Endothelial cell of umbilical vein (primary cell): Measurements from ENCODE around the gene CRIM1. TPM values are rescaled to one million over a fixed set of nuclear protein-coding genes. Genes with fewer than 3 reads are reported as not detected.

ENCODE experiments used
- BruUV-seq: library from RNA; stranded (reverse); fragments of 400-500 nt; replicated peaks from 2 replicates; lab custom pipeline; 2021; lab: Mats Ljungman, UMichigan
- CTCF ChIA-PET: fragments of 300-600, 350-600 bp; sonication (Branson Sonifier 250); formaldehyde crosslinking; loops from one replicate; lab custom pipeline; 2021; ENCODE audit warnings: antibody characterized with exemption, inconsistent platforms; lab: Charles Lee
- POLR2A ChIA-PET: fragments of 300-600, 350-600 bp; sonication (Branson Sonifier 250); formaldehyde crosslinking; loops from one replicate; lab custom pipeline; 2021; ENCODE audit warnings: antibody characterized with exemption, inconsistent platforms; lab: Charles Lee
- DNase-seq: peaks from one replicate; pipeline ENCODE4 v3.0.0-alpha.2; 2011; ENCODE audit warnings: low read depth, low spot score
- FAIRE-seq: peaks from 2 replicates; lab custom pipeline; 2011; peaks lifted over from hg19 to GRCh38; lab: Jason Lieb, UNC
- H2AFZ ChIP-seq: 2 replicates; pipeline ENCODE4 v1.6.0; 2012; ENCODE audit warnings: low read depth, low read length, control low read depth, inconsistent platforms
- H3K27ac ChIP-seq: 2 replicates; pipeline ENCODE4 v1.5.1; 2011; ENCODE audit warnings: low read depth, mild to moderate bottlenecking, control low read depth, low read length, moderate library complexity; ENCODE audit not compliant: insufficient read depth
- H3K27me3 ChIP-seq, 2 experiments: 2 replicates each; pipeline versions ENCODE4 v1.6.0 to v1.6.1; 2011; ENCODE audit warnings: low read length in 2 of 2, mixed read lengths in 1 of 2; ENCODE audit not compliant: control insufficient read depth in 2 of 2, insufficient read depth in 2 of 2
- H3K36me3 ChIP-seq, 2 experiments: 2 replicates in 1 of 2; 3 replicates in 1 of 2; pipeline ENCODE4 v1.5.1; 2011; ENCODE audit warnings: low read length in 2 of 2, mild to moderate bottlenecking in 1 of 2, moderate library complexity in 1 of 2; ENCODE audit not compliant: control insufficient read depth in 2 of 2, insufficient read depth in 2 of 2; ENCODE audit errors: extremely low read depth in 1 of 2
- H3K4me1 ChIP-seq: 3 replicates; pipeline ENCODE4 v1.5.1; 2011; ENCODE audit warnings: mild to moderate bottlenecking, low read length; ENCODE audit not compliant: control insufficient read depth, insufficient read depth; ENCODE audit errors: extremely low read depth
- H3K4me2 ChIP-seq: 2 replicates; pipeline ENCODE4 v1.6.1; 2011; ENCODE audit warnings: low read length, control low read depth, mixed read lengths; ENCODE audit not compliant: insufficient read depth
- H3K4me3 ChIP-seq, 3 experiments: fragments of 200-600 bp in 1 of 3; sonication (generic), shearing (Covaris generic) in 1 of 3; replicated peaks in 1 of 3; 2 replicates each; pipeline ENCODE4 v1.5.1; 2011 to 2016; ENCODE audit warnings: control low read depth in 3 of 3, low read length in 3 of 3, mild to moderate bottlenecking in 2 of 3, inconsistent platforms in 1 of 3, low read depth in 1 of 3, moderate library complexity in 1 of 3; ENCODE audit not compliant: insufficient read depth in 1 of 3
- H3K79me2 ChIP-seq: 2 replicates; pipeline ENCODE4 v1.6.0; 2012; ENCODE audit warnings: low read length, inconsistent platforms; ENCODE audit not compliant: control insufficient read depth, insufficient read depth
- H3K9ac ChIP-seq: replicated peaks from 2 replicates; pipeline ENCODE3; 2011; ENCODE audit warnings: low read length, control low read depth; ENCODE audit not compliant: insufficient read depth; ENCODE audit errors: extremely low read depth
- H3K9me1 ChIP-seq: replicated peaks from 3 replicates; pipeline ENCODE4 v1.6.0; 2011; ENCODE audit warnings: mild to moderate bottlenecking, low read length; ENCODE audit not compliant: control insufficient read depth, insufficient read depth; ENCODE audit errors: extremely low read depth
- H3K9me3 ChIP-seq: replicated peaks from 2 replicates; pipeline ENCODE4 v1.5.1; 2012; ENCODE audit warnings: low read length, inconsistent platforms; ENCODE audit not compliant: control insufficient read depth, insufficient read depth
- H4K20me1 ChIP-seq: replicated peaks from 2 replicates; pipeline ENCODE3; 2011; ENCODE audit warnings: mild to moderate bottlenecking, low read length; ENCODE audit not compliant: control insufficient read depth, insufficient read depth; ENCODE audit errors: extremely low read depth
- EZH2 ChIP-seq: IDR thresholded peaks from 2 replicates; pipeline ENCODE4 v1.6.1; 2012; ENCODE audit warnings: borderline replicate concordance, low read depth, mild to moderate bottlenecking, moderate library complexity, low read length, inconsistent platforms; ENCODE audit not compliant: severe bottlenecking
- FOS ChIP-seq: IDR thresholded peaks from 2 replicates; pipeline ENCODE4 v1.6.1; 2011; ENCODE audit warnings: mild to moderate bottlenecking, low read length, moderate library complexity, borderline replicate concordance; ENCODE audit not compliant: insufficient read depth
- GATA2 ChIP-seq: IDR thresholded peaks from 2 replicates; pipeline ENCODE4 v1.7.0; 2011; ENCODE audit warnings: low read depth, mild to moderate bottlenecking, moderate library complexity, mixed read lengths, low read length; ENCODE audit not compliant: insufficient read length, insufficient read depth
- JUN ChIP-seq: IDR thresholded peaks from 2 replicates; pipeline ENCODE4 v1.6.1; 2011; ENCODE audit warnings: borderline replicate concordance, low read depth; ENCODE audit not compliant: insufficient read length, insufficient read depth
- MAX ChIP-seq: IDR thresholded peaks from 2 replicates; pipeline ENCODE4 v1.6.1; 2011; ENCODE audit not compliant: insufficient read depth, insufficient read length
- MYC ChIP-seq: IDR thresholded peaks from one replicate; pipeline ENCODE4 v1.6.1; 2011; ENCODE audit warnings: mild to moderate bottlenecking, low read depth, low read length
- POLR2A ChIP-seq: IDR thresholded peaks from 2 replicates; pipeline ENCODE4 v1.6.1; 2012; ENCODE audit warnings: low read depth, mild to moderate bottlenecking, control low read depth, low read length
- POLR2AphosphoS5 ChIP-seq: IDR thresholded peaks from 2 replicates; pipeline ENCODE4 v1.6.1; 2012; ENCODE audit warnings: low read depth, mild to moderate bottlenecking, control low read depth, low read length, moderate library complexity; ENCODE audit not compliant: insufficient read depth
- dilution Hi-C: fragments of 300-500 bp; cut with MboI; formaldehyde crosslinking; loops from one replicate; pipeline ENCODE4 v1.15.0; 2019; ENCODE audit warnings: low sequenced_read_pairs; ENCODE audit not compliant: extremely low pct_ligation_motif_present
- intact Hi-C: fragments of 100-400 bp; cut with micrococcal nuclease; formaldehyde crosslinking; loops from one replicate; pipeline ENCODE4 v1.10.0; 2022
- polyA plus RNA-seq, 4 experiments: library from polyadenylated mRNA; depleted of rRNA in 3 of 4; stranded (reverse) in 3 of 4; unstranded in 1 of 4; fragments of >200 nt; gene quantifications; 2 replicates each; pipeline versions ENCODE4 v1.2.1 to v1.2.3, GENCODE V29; 2011 to 2012; ENCODE audit warnings: missing spikeins in 1 of 4
- total RNA-seq: library from RNA; stranded (reverse); gene quantifications from 2 replicates; pipeline ENCODE4 v1.2.3, GENCODE V29; 2021
- TF ChIP-seq, protein P1 (sequence below), 2 donors: IDR thresholded peaks; 1 replicate in 1 of 2; 2 replicates in 1 of 2; pipeline ENCODE4 v1.5.1; 2011; ENCODE audit warnings: low read length in 2 of 2, mild to moderate bottlenecking in 2 of 2, moderate library complexity in 2 of 2, control low read depth in 1 of 2, inconsistent platforms in 1 of 2, low read depth in 1 of 2; ENCODE audit not compliant: insufficient read depth in 1 of 2; ENCODE audit errors: extremely low read depth in 1 of 2

CRIM1 gene
- total and polyA plus RNA-seq, 2 donors (not counting 3 experiments of a cell fraction or from before 2014, with no cell fraction given) = 422 to 649 TPM

DNA sequence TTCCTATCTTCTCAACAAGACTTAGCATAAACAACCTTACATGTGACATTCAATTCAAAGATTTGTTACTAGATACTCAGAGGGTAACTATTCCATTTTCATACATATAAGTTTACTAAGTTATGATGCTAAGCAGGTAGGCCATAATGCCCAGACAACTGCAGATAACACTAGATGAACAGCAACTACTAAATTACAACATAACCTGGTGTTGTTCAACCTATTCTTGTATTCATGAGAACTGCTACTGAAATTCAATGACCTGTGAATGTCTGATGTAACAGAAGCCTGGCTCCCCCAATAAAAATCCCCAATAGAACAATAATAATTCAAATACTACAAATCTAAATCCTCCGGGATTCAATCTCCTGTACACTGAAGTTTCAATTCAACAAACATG is 217.6 kb downstream of the CRIM1 start:
- H3K9me3 ChIP-seq = no peaks in the 10 kb centered on the region
- H2AFZ ChIP-seq = no peak overlapping the region
- FAIRE-seq (no peak), DNase-seq (no peak)
- H3K9ac ChIP-seq = no peak overlapping the region
- no peak for TF ChIP-seq FOS
- no peak for TF ChIP-seq MYC
- TF ChIP-seq, protein P1, sequence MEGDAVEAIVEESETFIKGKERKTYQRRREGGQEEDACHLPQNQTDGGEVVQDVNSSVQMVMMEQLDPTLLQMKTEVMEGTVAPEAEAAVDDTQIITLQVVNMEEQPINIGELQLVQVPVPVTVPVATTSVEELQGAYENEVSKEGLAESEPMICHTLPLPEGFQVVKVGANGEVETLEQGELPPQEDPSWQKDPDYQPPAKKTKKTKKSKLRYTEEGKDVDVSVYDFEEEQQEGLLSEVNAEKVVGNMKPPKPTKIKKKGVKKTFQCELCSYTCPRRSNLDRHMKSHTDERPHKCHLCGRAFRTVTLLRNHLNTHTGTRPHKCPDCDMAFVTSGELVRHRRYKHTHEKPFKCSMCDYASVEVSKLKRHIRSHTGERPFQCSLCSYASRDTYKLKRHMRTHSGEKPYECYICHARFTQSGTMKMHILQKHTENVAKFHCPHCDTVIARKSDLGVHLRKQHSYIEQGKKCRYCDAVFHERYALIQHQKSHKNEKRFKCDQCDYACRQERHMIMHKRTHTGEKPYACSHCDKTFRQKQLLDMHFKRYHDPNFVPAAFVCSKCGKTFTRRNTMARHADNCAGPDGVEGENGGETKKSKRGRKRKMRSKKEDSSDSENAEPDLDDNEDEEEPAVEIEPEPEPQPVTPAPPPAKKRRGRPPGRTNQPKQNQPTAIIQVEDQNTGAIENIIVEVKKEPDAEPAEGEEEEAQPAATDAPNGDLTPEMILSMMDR (IDR thresholded peaks at IDR 0.05; ENCODE audit: extremely low read depth in 1 of 2, insufficient read depth in 1 of 2, low read depth in 1 of 2, low read length in 2 of 2) = no peak
- TF ChIP-seq EZH2 = no peak
- TF ChIP-seq GATA2 = no peak
- TF ChIP-seq MAX = no peak
- no peak for TF ChIP-seq POLR2AphosphoS5
- no peak for TF ChIP-seq POLR2A
- no peak for TF ChIP-seq JUN
- H3K79me2 ChIP-seq = peaks cover 37% of the 10 kb centered on the region
- no TSS peak for BruUV-seq
- ChIA-PET CTCF (interaction anchor here (0.8 to 1.1 kb wide), 4 partner anchors 11 to 91 kb away, joined by 3 to 4 read pairs (median 3); no protein-coding TSS in a partner anchor), POLR2A (interaction anchor here (0.7 kb wide), 1 partner anchor 24 kb away, joined by 3 read pairs; no protein-coding TSS in a partner anchor)
- dilution Hi-C loops (no loop called here), intact Hi-C loops (no loop called here)
- no peaks in the 10 kb centered on the region for H3K9me1 ChIP-seq
- peak overlapping the region; percentile 17 for H3K27ac ChIP-seq
- H4K20me1 ChIP-seq = no peaks in the 10 kb centered on the region
- H3K4me2 ChIP-seq = no peak overlapping the region
- H3K4me3 ChIP-seq = no peak overlapping the region
- no peaks in the 10 kb centered on the region for H3K27me3 ChIP-seq
- peaks cover 47% of the 10 kb centered on the region for H3K4me1 ChIP-seq
- peaks cover 4 to 17% of the 10 kb centered on the region in 2 experiments for H3K36me3 ChIP-seq
